HS-5 (cell line): ENCODE measurements around the gene ANKRD12.

Source experiments
- DNase-seq: peaks from one replicate; pipeline ENCODE4 v3.0.0-alpha.2; 2012; ENCODE audit warnings: low read depth

Gene ANKRD12

DNA sequence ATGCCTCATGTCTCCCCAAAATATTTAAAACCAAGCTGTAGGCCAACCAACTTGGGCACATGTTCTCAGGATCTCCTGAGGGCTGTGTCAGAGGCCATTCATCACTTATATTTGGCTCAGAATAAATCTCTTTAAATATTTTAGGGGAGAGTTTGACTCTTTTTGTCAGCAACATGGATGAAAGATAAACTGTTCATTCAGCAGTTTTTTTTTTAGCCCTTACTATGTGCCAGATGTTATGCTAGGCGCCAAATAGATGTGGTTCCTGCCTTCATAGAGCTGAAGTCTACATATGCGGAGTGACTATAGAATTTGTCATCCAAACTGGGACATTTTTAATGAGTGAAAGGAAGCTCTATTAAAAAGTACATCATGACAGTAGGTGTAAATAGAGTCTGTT lies 155.5 kb downstream of the ANKRD12 start:
- no peak for DNase-seq

DNA sequence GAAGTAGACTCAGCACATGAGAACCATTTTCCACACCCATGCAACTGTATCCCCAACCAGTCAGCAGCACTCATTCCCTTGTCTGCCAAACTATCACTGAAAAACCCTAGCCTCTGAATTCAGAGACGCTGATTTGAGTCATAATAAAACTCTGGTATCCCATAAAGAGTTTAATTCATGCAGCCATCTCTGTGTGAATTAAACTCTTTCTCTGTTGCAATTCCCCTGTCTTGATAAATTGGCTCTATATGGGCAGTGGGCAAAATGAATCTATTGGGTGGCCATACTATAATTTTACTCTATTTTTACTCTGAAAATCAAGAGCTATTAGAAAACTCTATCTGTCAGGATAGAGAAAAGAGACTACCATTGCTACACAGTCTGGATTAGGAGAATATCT lies 157.4 kb downstream of the ANKRD12 start:
- DNase-seq, result no peak

DNA sequence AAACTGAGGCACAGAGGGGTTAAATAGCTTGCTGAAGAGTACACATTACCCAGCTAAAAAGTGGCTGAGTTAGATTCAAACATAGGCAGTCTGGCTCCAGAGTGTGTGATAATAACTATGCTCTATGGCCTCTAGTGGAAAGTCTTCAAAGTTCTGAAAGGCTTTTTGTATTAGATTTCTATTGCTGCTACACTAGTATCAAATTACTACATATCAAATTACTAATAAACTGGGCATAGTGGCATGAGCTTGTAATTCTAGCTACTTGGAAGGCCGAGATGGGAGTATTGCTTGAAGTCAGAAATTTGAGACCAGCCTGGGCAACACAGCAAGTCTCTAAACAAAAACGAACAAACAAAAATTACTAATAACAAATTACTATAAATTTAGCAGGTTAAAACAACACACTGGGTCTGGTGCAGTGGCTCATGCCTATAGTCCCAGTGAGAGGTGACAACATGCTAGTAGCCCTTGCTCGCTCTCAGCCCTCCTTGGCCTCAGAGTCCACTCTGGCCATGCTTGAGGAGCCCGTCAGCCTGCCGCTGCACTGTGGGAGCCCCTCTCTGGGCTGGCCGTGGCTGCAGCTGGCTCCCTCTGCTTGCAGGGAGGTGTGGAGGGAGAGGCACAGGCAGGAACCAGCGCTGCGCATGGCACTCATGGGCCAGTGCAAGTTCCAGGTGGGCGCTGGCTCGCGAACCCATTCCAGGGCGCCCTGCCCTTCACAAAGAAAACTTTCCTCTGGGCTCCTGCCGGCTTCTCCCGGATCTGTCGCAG lies 159.8 kb downstream of the ANKRD12 start:
- no peak for DNase-seq

DNA sequence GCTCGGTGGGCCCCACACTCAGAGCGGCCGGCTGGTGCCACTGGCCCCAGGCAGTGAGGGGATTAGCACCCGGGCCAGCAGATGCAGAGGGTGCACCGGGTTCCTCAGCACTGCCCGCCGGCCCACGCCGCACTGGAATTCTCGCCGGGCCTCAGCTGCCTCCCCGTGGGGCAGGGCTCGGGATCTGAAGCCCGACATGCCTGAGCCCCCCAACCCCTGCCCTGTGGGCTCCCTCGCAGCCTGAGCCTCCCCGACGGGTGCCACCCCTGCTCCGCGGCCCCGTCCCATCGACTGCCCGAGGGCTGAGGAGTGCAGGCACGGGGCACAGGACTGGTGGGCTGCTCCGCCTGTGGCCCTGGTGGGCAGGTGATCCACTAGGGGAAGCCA lies 160.4 kb downstream of the ANKRD12 start:
- no peak for DNase-seq

DNA sequence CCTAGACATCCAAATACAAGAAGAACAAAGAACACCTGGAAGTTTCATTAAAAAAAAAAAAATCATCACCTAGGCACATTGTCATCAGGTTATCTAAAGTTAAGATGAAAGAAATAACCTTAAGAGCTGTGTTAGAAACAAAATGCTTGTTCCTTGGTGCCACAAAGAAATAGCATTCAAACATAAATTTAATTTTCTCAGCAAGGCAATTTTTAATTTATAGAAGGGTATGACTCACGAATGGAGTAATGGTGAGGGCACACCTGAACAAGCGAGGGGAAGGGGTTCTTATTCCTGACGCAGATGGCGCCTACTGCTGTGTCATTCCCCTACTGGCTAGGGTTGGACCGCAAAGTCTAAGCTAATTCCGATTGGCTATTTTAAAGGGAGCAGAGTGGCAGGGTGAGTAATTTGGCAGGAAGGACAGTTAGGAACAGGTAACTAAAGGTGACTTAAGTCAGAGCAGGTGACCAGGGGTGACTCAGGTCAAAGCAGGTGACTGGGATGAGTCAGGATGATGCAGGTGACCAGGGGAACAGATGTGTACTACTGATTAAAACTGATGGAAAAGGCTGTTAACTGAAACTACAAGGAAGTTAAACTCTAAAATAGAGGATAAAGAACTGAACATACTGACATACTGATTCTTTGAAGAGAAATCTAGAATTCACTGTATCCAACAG lies 167.9 kb downstream of the ANKRD12 start:
- DNase-seq, result no peak

DNA sequence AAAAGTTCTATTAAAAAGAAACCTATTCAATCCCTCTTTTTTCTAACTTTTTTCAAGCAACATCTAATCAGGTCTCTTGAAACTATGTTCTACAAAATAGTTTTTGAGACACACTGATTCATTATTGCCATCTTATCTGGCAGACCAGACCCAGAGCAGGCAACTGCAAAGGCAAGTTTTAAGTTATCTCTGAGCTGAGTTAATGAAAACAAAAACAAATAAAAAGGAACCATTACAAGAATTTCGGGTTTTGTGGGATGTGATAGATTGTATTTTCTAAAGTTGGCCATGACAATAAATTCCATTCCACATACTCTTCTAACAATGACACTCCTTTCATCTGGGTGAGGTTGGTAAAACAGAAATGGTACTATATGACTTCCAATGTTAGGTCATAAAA lies 182.8 kb downstream of the ANKRD12 start:
- DNase-seq, result no peak

DNA sequence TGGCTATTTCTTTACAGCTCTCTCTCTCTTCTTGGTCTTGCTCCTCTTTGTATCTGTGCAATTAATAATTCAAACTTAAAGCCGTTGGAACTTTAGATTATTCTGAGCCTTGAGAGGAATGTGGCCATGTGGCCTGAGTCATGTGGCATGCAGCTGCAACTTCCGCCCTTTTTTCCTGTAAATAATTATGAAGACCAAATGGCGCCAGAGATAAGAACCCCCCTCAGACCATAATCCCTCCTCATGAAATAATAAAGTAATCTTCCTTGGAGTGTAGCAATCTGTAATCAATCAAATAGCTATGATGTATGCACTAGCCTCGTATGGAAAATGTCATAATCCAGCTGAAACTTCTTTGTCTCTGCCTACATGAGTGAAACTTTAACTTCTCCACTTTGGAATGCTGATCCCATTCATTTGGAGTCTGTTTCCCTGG lies 184.5 kb downstream of the ANKRD12 start:
- no peak for DNase-seq

DNA sequence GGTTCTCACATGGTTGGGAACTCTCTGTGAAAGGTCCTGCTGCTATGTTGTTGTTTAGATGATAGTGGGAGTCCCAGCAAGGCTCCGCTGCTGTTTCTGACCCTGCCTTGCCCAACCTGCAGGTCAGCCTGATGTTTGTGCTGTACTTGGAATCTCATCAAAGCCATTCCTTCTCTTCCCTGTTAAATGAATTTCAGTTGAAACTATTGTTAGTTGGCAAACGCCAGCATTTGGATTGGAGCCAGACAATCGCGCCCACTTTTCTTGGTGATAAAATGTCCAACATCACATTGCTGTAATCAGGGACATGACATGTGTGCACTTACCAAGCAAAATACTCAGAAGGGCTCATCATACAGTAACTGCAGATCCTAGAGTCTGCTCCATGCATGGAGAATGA lies 185.2 kb downstream of the ANKRD12 start:
- no peak for DNase-seq

DNA sequence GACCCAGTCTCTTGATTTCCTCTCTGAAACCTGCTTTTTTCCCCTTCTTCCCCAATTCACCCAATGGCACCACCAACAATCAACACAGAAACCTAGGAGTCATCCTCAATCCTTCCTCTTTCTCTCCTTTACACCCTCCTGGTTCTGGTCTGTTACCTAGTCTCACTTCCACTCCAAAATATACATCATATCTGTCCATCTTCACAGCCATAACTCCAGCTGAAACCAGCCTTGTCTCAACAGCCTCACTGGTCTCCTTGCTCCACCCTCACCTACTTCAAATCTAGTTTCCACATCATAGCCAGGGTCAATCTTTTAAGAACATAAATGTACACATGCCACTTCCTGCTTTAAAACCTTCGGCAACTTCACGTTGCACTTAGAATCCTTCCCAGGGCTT lies 186.2 kb downstream of the ANKRD12 start:
- DNase-seq, result no peak

DNA sequence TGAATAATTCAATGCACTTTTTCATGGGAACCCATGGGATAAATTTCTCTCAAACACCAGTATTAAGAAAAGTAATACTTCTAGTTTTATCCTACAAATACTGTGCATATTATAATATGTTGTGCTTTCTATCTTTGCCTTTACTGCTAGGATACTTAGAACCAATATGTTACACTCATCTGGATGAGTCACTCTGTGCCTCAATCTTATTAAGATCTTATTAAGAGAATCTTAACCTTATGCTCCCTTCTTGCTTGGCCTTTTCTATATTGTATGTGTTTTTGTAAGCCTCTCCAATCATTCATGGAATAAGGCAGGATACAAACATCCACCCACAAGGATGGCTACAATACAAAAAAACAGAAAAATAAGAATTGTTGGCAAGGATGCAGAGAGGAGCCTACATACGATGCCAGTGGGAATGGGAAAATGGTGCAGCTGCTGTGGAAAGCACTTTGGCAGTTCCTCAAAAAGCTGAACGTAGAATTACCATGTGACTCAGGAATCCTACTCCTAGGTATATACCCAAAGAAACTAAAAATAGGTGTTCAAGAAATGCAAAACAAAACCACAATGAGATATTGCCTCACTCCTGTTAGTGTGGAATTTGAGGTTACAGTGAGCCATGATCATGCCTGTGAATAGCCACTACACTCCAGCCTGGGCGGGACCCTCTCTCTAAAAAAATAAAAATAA lies 187.3 kb downstream of the ANKRD12 start:
- DNase-seq, result no peak

DNA sequence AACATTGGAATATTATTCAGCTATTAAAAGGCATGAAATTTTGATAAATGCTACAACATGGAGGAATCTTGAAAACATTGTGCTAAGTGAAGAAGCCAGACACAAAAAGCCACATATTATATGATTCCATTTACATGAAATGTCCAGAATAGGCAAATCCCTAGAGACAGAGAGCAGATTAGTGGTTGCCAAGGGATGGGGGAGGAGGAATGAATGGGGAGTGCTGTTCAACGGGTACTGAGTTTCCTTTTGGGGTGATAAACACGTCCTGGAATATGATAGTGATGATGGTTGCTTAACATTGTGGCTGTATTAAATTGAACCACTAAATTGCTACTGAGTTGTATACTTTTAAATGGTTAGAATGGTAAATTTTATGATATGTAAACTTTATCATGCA lies 189.1 kb downstream of the ANKRD12 start:
- DNase-seq, result no peak

DNA sequence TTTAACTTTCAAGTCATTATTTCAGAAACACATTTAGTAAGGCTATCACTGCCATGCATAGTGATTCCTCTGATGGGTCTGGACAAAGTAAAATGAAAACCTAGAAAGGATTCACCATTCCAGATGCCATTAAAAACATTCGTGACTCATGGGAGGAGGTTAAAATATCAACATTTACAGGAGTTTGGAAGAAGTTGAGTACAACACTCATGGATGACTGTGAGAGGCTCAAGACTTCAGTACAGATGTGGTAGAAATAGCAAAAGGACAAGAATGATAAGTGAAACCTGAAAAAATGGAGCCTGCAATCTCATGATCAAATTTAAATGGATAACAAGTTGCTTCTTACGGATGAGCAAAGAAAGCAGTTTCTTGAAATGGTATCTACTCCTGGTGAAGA lies 192.2 kb downstream of the ANKRD12 start:
- DNase-seq, result no peak

DNA sequence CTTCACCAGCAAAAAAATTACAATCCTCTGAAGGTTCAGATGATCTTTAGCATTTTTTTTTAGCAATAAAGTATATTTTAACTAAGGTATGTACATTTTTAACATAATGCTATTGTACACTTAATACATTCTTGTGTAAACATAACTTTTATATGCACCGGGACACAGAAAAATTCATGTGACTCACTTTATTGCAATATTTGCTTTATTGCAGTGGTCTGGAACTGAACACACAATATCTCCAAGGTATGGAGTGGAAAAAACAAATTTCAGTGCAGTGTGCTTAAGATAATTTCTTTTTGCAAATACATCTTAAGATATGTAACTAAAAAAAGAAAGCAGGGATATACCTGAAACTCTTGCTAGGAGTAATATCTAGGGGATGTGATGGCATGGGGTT lies 192.9 kb downstream of the ANKRD12 start:
- no peak for DNase-seq

DNA sequence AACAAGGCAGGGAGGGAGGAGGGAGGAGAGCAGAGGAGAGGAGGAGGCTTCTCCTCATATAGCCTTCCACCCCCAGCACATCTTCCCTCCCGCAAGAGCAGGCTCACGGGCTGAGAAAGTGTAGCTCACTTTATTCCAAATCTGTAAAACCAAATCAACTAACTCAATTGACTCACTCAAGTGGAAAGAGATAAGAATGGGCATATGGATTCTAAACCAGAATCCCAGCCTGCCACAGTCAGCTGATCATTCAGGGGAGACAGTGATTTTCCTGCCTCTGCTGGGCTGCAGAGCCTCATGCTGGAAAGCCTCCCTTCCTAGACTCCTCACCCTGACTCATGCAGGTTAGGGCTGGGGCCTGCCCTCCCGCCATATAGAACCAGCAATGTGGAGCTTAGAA lies 193.8 kb downstream of the ANKRD12 start:
- DNase-seq, result no peak

DNA sequence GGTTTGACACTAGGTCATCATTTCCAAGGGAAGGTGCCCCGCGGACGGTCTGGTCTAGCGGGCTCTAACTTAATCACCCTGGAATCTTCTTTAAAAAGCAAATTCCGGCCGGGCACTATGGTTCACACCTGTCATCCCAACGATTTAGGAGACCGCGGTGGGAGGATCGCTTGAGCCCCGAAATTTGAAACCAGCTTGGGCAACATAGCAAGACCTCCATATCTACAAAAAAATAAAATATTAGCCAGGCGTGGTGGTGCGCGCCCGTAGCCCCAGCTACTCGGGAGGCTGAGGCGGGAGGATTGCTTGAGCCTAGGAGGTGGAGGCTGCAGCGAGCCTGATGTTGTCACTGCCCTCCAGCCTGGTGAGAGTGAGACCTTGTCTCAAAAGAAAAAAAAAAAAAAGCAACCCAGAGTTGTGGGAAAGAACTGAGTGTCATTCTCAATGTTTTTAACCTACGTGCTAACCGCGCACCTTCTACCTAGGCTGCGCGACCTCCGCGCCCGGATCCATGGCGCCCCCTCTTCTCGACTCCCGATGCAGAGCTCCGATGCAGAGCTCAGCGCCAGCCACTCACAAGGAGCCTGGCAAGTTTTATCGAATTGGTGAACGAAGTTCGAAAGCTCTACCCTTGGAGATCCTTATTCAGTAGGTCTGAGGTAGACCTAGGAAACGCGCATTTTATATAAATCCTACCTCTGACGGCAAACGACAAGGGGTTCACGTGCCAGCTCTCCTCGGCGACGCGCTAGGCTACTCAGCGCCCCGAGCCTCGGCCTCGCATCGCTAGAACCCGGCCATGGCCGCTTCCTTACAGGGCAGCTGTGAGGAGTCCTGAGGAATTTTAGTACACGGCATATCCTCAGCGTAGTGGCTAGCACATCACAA lies 197.1 kb downstream of the ANKRD12 start:
- no peak for DNase-seq

DNA sequence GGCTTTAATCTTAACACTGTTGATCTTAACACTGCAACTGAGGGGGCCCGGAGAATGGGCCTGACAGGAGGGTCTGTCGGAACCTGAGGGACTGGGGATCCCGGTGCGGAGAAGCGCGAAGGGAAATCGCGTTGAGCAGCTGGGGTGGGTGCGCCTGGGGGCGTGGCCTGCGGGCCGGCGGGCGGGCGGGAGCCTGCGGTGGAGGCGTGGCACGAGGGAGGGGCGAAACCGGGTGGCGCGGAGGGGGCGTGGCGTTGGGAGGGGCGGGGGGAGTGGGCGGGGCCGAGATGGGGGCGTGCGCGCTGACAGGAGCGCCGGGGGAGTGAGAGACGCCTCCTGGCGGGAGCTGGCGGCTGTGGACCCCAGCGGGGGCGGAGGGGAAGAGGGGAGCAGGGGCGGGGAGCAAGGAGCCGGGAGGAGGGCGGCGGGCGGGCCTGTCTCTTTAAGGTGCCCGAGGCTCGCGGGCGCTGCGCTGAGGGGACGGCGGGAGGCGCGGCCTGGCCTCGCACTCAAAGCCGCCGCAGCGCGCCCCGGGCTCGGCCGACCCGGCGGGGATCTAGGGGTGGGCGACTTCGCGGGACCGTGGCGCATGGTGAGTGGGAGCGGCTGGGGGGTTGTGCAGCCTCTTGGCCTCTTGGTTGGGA lies 197.9 kb downstream of the ANKRD12 start, which contains the start of gene TWSG1:
Gene TWSG1 (plus strand): TSS at position 445 of the 644 bp plus-strand sequence. CDS start 2,457 bp downstream, outside the sequence.
- DNase-seq, result peak; percentile 42

DNA sequence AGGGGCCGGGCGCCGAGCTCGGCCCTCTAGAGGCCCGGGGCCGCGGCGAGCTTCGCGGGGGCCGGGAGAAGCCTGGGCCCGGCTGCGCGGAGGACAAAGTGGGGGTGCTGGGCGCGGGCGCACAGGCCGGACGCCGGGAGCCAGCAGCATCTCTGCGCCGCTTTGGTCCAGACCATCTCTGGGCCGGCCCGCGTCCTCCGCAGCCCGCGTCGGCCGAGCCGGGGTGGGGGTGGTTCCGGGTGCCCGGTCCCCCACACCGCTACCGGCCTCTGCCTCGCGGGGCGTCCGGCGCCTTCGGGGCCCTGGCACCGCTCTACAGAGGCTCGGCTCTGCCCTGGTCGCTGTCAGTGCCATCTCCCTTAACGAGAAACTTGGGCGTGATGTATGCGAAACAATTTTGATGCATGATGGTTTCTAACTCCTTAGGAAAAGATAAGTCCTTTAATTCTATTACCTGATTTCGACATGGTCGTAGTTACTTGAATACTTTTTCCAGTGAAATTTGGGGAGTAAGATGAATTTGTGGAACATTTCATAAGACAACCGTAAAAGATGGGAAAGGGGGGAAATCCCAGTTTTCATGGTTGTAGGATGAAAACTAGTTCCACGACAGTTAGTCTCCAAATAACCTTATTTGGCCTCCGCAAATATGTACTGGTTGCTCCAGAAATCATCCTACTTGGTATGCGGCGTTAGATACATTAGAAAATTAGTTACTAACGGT lies 198.6 kb downstream of the ANKRD12 start:
- DNase-seq, result no peak
